Measurements from ENCODE around the gene PRSS22. TPM values are rescaled to one million over a fixed set of nuclear protein-coding genes. Genes with fewer than 3 reads are reported as not detected.

Gene PRSS22
- total and polyA plus RNA-seq, 10 of the 15 experiments (the other 5 are each of a cell fraction or from before 2014, with no cell fraction given): not detected

DNA sequence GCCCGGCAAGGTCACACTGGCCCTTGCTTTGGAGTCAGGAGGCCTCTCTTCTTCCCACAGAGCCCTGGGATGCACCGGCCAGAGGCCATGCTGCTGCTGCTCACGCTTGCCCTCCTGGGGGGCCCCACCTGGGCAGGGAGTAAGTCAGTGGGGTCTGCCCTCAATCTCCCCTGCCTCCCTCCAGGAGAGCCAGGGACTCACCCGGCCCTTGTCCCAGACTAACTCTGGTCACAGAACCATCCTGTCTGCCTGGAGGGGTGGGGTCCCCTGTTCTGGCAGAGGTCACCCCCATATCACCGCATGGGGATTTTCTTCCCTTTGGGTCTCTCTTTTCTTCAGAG lies 27.6 kb downstream of the PRSS22 start (continued):
- TF ChIP-seq, protein P1, sequence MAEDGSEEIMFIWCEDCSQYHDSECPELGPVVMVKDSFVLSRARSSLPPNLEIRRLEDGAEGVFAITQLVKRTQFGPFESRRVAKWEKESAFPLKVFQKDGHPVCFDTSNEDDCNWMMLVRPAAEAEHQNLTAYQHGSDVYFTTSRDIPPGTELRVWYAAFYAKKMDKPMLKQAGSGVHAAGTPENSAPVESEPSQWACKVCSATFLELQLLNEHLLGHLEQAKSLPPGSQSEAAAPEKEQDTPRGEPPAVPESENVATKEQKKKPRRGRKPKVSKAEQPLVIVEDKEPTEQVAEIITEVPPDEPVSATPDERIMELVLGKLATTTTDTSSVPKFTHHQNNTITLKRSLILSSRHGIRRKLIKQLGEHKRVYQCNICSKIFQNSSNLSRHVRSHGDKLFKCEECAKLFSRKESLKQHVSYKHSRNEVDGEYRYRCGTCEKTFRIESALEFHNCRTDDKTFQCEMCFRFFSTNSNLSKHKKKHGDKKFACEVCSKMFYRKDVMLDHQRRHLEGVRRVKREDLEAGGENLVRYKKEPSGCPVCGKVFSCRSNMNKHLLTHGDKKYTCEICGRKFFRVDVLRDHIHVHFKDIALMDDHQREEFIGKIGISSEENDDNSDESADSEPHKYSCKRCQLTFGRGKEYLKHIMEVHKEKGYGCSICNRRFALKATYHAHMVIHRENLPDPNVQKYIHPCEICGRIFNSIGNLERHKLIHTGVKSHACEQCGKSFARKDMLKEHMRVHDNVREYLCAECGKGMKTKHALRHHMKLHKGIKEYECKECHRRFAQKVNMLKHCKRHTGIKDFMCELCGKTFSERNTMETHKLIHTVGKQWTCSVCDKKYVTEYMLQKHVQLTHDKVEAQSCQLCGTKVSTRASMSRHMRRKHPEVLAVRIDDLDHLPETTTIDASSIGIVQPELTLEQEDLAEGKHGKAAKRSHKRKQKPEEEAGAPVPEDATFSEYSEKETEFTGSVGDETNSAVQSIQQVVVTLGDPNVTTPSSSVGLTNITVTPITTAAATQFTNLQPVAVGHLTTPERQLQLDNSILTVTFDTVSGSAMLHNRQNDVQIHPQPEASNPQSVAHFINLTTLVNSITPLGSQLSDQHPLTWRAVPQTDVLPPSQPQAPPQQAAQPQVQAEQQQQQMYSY (CRISPR knock-in tag; IDR thresholded peaks at IDR 0.05): no peak
- TF ChIP-seq HCFC1 (IDR thresholded peaks at IDR 0.05; ENCODE audit: low read length) (no peak), STAT3 (IDR thresholded peaks at IDR 0.05; ENCODE audit: low read depth, low read length) (no peak), MTA3 (IDR thresholded peaks at IDR 0.05; ENCODE audit: borderline replicate concordance, low read length) (no peak), ZNF24 (IDR thresholded peaks at IDR 0.05) (no peak), ZNF622 (IDR thresholded peaks at IDR 0.05) (no peak), NFYB (IDR thresholded peaks at IDR 0.05; ENCODE audit: insufficient read depth, low read depth, low read length) (no peak), ZNF274 (IDR thresholded peaks at IDR 0.05; ENCODE audit: insufficient read depth, insufficient read length) (no peak), MEF2A (IDR thresholded peaks at IDR 0.05; ENCODE audit: insufficient read depth, low read depth, low read length) (no peak), TARDBP (IDR thresholded peaks at IDR 0.05; ENCODE audit: borderline replicate concordance) (no peak)
- TF ChIP-seq, protein P2, sequence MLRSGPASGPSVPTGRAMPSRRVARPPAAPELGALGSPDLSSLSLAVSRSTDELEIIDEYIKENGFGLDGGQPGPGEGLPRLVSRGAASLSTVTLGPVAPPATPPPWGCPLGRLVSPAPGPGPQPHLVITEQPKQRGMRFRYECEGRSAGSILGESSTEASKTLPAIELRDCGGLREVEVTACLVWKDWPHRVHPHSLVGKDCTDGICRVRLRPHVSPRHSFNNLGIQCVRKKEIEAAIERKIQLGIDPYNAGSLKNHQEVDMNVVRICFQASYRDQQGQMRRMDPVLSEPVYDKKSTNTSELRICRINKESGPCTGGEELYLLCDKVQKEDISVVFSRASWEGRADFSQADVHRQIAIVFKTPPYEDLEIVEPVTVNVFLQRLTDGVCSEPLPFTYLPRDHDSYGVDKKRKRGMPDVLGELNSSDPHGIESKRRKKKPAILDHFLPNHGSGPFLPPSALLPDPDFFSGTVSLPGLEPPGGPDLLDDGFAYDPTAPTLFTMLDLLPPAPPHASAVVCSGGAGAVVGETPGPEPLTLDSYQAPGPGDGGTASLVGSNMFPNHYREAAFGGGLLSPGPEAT (IDR thresholded peaks at IDR 0.05; ENCODE audit: low read depth): no peak
- TF ChIP-seq, protein P3, sequence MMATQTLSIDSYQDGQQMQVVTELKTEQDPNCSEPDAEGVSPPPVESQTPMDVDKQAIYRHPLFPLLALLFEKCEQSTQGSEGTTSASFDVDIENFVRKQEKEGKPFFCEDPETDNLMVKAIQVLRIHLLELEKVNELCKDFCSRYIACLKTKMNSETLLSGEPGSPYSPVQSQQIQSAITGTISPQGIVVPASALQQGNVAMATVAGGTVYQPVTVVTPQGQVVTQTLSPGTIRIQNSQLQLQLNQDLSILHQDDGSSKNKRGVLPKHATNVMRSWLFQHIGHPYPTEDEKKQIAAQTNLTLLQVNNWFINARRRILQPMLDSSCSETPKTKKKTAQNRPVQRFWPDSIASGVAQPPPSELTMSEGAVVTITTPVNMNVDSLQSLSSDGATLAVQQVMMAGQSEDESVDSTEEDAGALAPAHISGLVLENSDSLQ (IDR thresholded peaks at IDR 0.05): no peak
- TF ChIP-seq, protein P4, sequence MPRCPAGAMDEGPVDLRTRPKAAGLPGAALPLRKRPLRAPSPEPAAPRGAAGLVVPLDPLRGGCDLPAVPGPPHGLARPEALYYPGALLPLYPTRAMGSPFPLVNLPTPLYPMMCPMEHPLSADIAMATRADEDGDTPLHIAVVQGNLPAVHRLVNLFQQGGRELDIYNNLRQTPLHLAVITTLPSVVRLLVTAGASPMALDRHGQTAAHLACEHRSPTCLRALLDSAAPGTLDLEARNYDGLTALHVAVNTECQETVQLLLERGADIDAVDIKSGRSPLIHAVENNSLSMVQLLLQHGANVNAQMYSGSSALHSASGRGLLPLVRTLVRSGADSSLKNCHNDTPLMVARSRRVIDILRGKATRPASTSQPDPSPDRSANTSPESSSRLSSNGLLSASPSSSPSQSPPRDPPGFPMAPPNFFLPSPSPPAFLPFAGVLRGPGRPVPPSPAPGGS (IDR thresholded peaks at IDR 0.05; ENCODE audit: borderline replicate concordance, insufficient read depth, low read depth, low read length, poor library complexity, severe bottlenecking): no peak

All from GM12878 (cell line).